ENCODE data around the gene EVC2.

The EVC2 gene

DNA sequence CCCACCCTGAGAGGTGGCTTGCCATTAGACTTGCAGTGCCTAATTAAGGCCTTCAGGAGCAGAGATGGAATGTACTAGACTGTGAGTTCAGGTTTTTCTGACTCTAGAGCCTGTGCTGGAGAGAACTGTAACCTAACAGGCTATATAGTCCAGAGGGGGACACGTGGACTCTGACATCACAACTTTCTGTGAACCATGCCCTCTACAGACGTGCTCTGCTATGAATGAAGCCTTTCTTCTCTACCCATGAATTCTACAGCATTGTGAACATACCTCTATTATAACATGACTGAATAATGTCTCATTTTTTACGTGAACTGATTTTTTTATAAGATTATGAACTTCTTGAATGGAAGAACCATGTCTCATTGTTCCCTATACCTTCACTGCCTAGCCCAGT lies 68.8 kb downstream of the EVC2 start:
- no peak overlapping the region for H3K4me3 ChIP-seq (ENCODE audit: low read length)
- DNase-seq (ENCODE audit: low read depth, low spot score): no peak

DNA sequence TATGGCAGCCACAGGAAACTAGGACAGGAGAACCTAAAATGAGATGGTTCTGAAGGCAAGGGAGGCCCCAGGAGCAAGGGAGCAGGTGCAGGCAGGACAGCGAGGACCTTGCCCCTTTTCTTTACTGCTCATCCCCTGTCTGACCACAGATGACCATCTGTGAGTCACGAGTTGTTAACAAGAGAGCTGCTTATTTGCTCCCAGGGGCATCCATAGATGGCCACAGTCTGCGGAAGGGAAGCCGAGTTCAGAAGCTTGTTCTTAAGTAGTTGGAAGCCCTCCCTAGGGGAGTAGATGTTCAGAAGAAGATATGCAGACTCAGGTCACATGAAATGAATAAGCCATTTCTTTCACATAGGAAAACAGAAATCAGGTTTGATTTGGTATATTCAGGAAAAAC lies 69.4 kb downstream of the EVC2 start:
- no peak for DNase-seq (ENCODE audit: low read depth, low spot score)

DNA sequence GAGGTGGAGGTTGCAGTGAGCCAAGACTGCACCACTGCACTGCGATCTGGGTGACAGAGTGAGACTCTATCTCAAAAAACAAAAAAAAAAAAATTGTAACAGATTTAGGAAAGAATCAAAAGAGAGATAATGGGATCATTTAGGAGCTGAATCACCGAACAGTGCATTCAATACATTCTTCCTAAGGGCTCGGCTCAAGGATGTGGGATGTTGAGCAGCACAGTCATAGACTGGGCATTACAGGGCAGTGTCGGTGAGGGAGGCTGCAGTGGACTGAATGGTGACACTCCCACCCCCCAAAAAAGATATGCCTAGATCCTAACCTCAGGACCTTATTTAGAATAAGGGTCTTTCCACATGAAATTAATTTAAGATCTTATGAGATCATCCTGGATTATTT lies 70.0 kb downstream of the EVC2 start:
- H3K4me3 ChIP-seq (ENCODE audit: low read length): no peak overlapping the region
- DNase-seq (ENCODE audit: low read depth, low spot score): no peak

More for the DNA sequence above, 69.4 kb downstream of the EVC2 start:
- no peak overlapping the region for H3K4me3 ChIP-seq (ENCODE audit: low read length)

- no peak overlapping the region for H3K4me3 ChIP-seq (ENCODE audit: low read length)
- no peak for DNase-seq (ENCODE audit: low read depth, low spot score)
Measured at GRCh38 chr4:5636766-5637670, 71.3 kb downstream of the EVC2 start.

DNA sequence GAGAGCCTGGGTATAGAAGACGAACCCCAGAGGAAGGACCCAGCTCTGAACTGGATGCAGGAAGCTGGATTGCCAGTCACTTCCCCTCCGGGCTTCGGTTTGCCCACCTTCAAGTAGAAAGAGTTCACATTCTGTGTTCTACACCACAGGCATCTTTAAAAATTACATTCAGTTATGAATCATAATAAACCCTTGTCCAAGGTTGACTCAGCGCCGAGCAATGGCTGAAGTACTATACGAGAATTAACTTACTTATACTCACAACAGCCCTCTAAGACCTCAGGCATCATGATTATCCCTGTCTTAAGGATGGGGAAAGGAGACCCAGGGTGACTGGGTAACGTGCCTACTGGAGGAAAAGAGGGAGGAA lies 72.5 kb downstream of the EVC2 start:
- no peak overlapping the region for H3K4me3 ChIP-seq (ENCODE audit: low read length)
- no peak for DNase-seq (ENCODE audit: low read depth, low spot score)

GRCh38 chr4:5632571-5632970 lies 75.8 kb downstream of the EVC2 start:
- no peak overlapping the region for H3K4me3 ChIP-seq (ENCODE audit: low read length)
- no peak for DNase-seq (ENCODE audit: low read depth, low spot score)

DNA sequence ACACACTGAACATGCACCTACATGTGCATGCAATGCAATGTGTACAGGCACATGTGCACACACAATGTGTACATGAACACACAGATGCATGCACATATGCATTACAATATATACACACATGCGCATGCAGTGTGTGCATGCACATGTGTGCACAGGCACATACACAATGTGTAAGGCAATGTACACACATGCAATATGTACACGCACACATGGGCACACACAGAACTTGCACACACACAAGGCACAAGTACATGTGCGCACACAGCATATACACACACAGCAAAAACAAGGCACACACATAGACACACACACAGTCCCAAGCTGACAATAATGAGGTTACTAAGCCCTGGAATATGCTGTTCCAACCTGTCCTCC lies 76.3 kb downstream of the EVC2 start:
- no peak overlapping the region for H3K4me3 ChIP-seq (ENCODE audit: low read length)
- no peak for DNase-seq (ENCODE audit: low read depth, low spot score)

DNA sequence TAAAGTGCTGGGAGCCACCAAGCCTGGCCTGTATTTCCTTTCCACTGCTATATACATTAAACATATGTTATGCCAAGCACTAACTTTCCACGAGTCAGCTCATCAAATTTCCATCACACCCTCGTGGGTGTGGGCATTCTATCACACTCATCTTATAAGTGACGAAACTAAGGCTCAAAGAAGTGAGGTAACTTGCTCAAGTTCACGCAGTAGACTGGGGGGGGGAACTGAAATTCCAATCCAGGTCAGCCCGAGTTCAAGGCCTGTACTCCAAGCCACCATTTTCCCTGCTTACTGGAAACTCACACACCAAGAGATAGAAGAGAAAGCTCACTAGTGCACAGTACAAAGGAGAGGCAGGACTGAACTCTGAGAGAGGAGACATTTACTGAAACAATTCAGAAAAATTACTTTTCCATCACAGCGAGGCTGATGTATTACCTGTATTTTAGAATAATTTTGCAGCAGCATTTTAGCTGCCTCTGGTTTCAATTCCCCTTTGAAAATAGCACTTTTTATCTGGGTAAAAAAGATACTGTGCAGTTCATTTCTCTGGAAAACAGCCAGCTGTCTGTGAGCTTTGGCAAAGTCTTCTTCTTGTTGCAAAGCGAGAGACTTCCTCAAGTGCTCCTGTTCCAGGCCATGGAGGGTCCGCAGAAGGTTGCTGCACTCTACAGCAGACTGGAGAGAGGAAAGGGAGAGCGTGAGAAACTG lies 76.8 kb downstream of the EVC2 start:
- H3K4me3 ChIP-seq (ENCODE audit: low read length): no peak overlapping the region
- no peak for DNase-seq (ENCODE audit: low read depth, low spot score)

DNA sequence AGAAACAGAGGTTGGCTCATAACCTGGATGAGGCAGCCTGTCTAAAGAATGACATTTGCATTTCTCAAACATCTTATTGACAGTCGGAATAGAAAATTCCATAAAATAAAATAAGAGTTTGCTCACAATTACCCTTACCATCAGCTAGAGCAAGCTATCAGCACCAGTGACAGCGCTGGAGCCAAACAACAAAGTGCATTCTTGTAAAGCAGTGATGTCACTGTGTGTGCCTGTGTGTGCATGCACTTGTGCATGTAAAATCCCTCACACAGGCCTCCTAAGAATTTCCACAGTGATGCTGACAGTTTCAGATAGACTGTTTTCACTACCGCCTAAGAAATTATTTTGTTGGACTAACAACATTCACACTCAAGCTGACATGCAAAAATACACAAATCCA lies 77.6 kb downstream of the EVC2 start:
- DNase-seq (ENCODE audit: low read depth, low spot score): no peak
- H3K4me3 ChIP-seq (ENCODE audit: low read length): no peak overlapping the region

DNA sequence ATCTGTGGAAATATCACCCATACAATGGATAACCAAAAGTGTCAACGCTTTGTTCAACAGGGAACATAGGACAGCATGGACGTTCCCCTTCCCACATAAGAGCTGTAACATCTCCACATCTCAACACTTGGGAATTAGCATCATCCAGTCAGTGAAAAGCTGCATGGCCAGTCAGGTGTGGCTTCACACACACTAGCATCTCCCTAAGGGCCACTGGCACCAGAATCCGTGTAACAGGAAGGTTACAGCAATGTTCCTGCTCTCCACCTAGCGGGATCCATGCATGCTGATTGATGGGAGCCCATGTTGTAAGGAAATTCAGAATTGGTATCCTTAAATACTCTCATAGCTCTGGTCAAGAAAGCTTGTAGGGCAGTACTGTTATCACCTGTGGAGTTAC lies 78.8 kb downstream of the EVC2 start:
- H3K4me3 ChIP-seq (ENCODE audit: low read length): no peak overlapping the region
- no peak for DNase-seq (ENCODE audit: low read depth, low spot score)

GRCh38 chr4:5626913-5627312 lies 81.4 kb downstream of the EVC2 start:
- DNase-seq (ENCODE audit: low read depth, low spot score): no peak

DNA sequence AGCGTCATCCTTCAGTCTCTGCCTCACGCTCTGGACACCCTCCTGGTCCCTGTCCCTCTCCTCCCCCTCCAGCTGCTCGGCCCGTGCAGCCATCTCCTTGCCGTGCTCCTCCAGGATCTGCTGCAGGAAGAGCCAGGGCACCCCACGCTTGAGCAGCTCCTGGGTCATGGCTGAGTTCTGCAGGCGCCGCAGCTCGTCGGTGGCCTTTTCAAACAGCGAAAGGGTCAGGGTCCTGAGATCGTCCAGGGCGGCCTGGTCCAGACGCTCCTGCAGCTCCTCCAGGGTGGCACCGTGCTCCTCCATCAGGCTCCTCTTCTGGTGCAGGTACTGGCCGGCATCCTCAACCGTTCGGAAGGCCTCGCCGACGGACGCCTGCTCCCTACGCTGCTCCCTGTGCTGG lies 85.8 kb downstream of the EVC2 start:
- no peak overlapping the region for H3K4me3 ChIP-seq (ENCODE audit: low read length)
- DNase-seq (ENCODE audit: low read depth, low spot score): no peak

More at GRCh38 chr4:5626913-5627312, 81.4 kb downstream of the EVC2 start:
- H3K4me3 ChIP-seq (ENCODE audit: low read length): no peak overlapping the region

GRCh38 chr4:5619913-5620625 lies 88.3 kb downstream of the EVC2 start:
- no peak overlapping the region for H3K4me3 ChIP-seq (ENCODE audit: low read length)
- no peak for DNase-seq (ENCODE audit: low read depth, low spot score)

DNA sequence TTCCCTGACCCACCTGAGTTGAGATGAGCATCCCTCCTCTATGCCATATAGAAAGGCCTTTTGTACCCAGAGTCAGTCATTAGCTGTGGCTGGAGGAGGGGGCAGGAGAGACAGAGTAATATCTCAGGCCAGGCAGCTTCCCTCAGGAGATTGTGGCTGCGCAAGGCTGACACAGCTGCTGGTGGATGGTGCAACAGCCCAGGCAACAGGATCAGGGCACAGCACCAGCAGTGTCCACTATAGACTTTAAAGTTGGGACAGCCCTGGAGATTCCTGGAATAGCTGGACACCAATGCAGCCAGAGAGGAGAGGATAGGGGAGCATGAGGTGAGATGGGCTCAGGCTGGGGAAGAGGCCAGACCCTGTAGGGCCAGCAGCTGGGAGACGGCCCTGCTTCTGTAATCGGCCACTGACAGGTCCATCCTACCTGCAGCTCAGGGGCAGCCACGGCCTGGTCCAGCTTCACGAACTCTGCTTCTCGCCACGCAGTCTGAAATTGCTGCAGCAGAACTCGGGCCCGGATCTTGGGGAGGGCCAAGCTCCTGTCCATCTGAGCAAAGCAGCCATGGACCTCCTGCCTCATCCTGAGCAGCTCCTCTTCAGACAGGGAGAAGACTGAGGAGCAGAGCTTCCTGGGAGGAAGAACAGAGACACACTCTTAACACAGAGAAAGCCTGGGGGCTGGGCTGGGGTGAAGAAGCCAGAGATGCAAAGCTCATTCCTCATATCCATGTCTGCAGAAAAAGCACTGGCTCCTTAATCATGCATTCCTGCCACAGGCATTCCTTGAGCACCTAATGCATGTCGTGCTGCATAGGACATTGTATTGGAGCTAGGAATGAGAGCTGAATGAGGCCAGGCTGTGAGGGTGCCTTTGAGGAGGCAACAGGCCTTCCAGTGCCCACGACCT lies 90.1 kb downstream of the EVC2 start:
- no peak for DNase-seq (ENCODE audit: low read depth, low spot score)
- H3K4me3 ChIP-seq (ENCODE audit: low read length): no peak overlapping the region

GRCh38 chr4:5616331-5616950 lies 91.9 kb downstream of the EVC2 start:
- DNase-seq (ENCODE audit: low read depth, low spot score): no peak
- H3K4me3 ChIP-seq (ENCODE audit: low read length): no peak overlapping the region

DNA sequence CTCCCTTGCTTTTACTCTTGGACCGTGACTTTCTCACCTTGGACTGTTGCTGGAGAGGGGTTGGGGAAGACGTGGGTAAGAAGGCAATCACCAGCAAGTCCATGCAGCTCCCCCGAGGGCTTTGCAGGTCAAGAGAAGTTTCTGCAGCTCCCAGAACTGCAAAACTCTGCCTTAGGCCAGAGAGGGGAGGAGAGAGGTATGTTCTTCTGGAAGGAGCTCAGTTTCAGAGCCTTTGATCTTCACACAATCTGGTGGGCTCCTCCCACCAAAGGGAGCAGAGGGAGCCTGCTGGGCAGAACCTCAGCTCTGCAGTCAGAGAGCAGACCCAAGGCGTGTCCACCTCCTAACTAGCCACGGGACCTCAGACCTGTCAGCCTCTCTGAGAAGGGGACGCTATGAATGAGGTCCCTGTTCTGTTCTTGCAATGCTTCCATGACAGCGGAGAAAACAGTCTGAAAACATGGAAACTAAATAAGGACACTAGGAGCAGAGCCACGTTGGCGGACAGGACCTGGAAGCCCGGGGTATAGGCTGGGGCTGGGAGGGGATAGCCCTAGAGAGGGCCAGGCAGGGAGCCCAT lies 92.8 kb downstream of the EVC2 start:
- H3K4me3 ChIP-seq (ENCODE audit: low read length): no peak overlapping the region
- DNase-seq (ENCODE audit: low read depth, low spot score): no peak

GRCh38 chr4:5611750-5612149 lies 96.6 kb downstream of the EVC2 start:
- no peak overlapping the region for H3K4me3 ChIP-seq (ENCODE audit: low read length)
- DNase-seq (ENCODE audit: low read depth, low spot score): no peak

DNA sequence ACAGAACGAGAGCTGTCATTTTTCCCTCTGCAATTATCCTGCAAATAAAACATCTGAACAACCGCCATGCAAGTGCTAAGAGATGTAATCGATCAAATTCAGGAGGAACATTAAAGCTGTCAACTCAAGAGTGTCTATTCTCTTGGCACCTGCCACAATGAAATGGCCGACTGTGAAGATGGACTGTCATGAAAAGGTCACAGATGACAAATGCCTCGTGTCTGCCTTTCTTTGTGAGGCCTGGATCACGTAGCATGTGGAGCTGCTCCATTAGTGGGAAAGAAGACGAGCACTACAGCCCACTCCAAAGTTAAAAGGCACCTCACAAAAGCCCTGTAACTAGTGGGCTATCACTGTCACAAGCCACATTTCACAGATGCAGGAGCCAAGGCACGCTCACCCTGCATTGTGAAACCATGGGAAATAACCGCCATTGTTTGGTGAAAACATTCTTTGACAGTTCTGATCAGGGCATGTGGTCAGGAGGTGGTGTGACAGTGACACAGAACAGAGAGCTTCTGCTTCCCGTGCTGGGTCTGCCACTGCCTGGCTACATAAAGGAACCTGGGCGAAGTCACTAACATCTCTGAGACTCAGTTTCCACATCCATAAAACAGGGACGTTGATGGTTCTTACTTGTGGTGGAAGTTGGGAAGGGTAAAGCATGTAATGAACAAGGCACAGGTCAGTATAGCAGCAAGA lies 98.9 kb downstream of the EVC2 start:
- no peak overlapping the region for H3K4me3 ChIP-seq (ENCODE audit: low read length)
- DNase-seq (ENCODE audit: low read depth, low spot score): no peak

Measured in Jurkat, Clone E6-1 (cell line).